NT2/D1 (cell line): ENCODE results near the gene PTPRN2.

ENCODE experiments used
- SUZ12 ChIP-seq: IDR thresholded peaks from 2 replicates; pipeline ENCODE4 v1.6.1; 2011; ENCODE audit not compliant: insufficient read length, insufficient read depth; ENCODE audit errors: extremely low read depth
- YY1 ChIP-seq: IDR thresholded peaks from 2 replicates; pipeline ENCODE4 v1.6.1; 2011; ENCODE audit not compliant: insufficient read length, insufficient read depth
- ZNF274 ChIP-seq: IDR thresholded peaks from 2 replicates; pipeline ENCODE4 v1.6.1; 2011; ENCODE audit warnings: mild to moderate bottlenecking, low read depth, low read length

- TF ChIP-seq SUZ12 (no peak), YY1 (no peak), ZNF274 (no peak)
Measured at GRCh38 chr7:158411232-158411950, 176.2 kb downstream of the PTPRN2 start.
